HG02610 (cell line): Measurements from ENCODE around the gene CDKN2A.

Experiments
- ATAC-seq: cut with Tn5 transposase; IDR thresholded peaks from one replicate; pipeline ENCODE4 v1.9.1; 2021; ENCODE audit warnings: mild to moderate bottlenecking, moderate library complexity; ENCODE audit not compliant: unreplicated experiment

Gene CDKN2A

DNA sequence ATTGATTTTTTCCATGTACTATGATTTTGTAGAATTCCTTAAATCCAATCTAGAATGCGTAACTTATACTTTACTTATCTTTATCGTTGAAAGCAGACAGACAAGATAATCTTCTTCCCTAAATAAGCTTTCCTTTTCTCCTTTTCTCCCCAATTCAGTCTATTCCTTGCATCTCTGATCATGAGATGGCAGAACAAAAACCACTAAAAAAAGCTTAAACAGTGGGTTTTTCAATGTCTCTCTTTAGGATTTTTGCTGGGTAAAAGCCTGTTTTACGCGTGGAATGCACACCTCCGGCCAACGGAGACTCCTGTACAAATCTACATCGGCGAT is 14.2 kb upstream of the CDKN2A start:
- ATAC-seq: no peak

DNA sequence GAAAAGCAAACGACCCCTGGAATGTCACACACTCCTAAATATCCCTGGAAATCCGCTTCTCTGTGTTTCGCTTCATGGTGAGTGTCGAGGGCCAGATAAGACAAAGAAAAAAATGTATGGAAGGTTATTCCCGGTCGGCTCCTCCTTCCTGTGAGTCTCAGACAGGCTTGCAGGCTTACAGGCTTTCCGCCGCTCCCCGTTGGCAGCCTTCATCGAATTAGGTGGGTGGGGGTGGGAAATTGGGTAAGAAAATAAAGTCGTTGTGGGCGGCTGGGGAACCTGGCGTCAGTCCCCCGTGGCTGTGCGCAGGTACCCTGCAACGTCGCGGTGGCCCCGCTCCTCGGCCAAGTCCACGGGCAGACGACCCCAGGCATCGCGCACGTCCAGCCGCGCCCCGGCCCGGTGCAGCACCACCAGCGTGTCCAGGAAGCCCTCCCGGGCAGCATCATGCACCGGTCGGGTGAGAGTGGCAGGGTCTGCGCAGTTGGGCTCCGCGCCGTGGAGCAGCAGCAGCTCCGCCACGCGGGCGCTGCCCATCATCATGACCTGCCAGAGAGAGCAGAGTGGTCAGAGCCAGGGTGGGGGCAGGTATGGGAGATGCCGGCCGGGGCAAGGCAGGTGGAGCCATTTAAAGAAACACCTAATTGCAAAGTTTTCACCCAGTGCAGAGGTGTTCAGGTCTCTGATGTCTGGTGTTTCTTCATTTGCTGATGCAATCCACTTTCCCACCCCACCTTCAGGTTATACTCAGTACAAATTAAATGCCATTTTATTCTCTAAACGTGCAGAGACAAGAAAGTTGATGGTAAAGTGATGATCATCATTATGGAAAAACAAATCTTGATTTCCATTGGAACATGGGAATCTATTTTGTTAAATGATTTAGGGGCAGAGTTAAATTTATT is 11.8 kb upstream of the CDKN2A start:
- no peak for ATAC-seq

DNA sequence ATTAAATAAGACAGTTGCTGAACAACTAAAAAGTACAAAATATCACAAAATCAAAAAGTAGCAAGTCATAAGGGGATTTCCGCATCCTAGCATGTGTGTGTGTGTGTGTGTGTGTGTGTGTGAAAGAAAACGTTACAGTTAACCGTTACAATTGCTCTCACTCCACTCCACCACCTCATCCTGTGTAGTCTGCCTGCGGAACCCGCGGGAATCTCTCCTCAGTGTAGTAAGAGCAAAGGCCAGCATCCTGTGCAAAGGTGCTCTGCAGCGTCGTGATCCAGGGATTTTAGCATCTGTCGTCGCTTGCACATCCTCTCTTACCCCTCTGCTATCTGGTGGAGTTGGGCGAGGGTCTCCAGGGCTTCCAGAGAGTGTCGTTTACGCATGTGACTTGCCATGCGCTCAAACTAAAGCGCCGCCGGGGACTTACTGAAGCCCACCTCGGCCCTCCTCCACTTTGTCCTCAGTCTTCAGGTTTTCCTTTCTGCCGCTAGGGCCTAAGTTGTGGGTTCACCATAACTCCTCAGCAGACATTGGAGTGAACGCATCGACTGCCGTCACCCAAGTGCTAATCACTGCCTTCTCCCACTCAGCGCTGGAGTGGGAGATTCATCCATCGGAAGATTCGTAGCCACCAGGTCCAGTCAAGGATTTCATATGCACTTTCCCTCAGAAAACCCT is 11.0 kb upstream of the CDKN2A start:
- no peak for ATAC-seq

DNA sequence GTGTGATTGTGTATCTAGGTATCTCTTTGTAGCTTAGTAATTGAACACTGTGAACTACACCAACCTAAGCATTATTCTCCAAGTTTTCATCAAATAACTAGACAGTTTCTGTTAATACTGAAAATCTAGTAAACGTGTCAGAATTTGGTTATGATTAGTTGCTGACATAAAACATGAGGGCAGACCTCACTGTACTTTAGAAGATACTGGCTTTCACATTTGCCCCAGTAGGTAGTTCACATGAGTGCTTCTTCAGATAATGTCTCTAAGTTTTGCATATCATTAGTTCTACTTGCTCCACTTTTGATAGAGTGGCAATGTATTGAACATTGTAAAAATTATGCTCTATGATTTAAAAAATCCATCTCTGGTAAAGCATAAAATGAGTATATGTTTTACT is 7.8 kb upstream of the CDKN2A start:
- ATAC-seq: peak; percentile 53

DNA sequence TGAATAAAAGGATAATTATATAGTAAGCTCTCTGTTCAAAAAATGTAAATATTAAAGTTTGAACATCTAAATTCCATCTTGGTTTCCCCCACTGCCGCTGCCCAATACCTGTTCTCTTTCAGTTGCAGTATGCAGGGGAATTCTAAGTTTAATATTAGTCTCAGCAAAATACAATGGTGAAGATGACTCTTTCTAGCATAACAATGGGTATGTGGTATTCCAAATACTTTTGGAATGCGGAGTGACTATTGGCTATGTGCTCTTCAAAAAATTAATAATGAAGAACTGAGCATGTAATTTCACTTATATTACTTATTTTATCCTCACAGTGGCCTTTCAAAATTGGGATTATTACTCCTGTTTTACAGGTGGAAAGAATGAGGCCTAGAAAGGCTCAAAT is 3.8 kb upstream of the CDKN2A start:
- ATAC-seq: no peak

DNA sequence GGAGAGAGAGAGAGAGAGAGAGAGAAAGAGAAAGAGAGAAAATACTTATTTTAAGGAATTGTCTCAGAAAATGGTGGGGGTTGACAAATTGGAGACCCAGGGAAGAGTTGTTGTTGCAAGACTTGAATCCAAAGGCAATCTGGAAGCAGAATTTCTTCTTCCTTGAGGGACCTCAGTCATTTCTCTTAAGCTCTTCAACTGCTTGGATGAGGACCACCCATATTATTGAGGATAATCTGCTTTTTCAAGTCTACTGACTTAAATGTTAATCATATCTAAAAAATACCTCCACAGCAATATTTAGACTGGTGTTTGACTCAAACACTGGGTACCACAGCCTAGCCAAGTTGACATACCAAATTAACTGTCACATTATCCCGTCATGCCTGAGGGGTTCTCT is 3.3 kb upstream of the CDKN2A start:
- no peak for ATAC-seq

DNA sequence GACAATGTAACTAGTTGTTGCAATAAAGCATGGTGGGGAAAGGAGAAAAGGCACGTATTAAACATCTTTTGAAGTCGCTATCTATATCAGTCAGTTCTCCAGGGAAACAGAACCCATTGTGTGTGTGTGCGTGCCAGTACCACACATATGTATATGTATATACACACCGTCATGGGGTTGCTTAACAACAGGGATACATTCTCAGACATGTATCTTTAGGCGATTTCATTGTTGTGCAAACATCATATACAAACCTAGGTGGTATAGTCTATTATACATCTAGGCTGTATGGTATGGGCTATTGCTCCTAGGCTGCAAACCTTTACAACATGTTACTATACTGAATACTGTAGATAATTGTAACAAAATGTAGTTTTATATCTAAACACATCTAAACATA is 2.7 kb upstream of the CDKN2A start:
- no peak for ATAC-seq

DNA sequence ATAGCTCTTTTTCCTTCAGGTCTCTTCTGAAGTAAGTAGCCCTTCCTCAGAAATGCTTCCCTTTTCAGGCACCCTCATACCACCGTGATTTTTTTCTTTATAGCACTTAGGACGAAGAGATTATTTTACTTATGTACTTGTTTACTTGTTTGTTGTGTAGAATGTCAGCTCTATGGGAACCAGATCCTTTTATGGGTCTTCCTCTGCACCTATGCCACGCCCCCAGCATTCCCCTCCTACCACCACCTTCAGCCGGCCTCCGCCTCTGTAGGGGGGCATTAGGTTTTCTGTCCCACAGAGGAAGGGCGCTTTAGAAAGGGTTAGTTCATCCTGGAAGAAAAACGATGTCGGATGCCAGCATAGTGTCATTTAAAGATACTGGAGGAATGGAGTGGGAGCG is 2.2 kb upstream of the CDKN2A start:
- ATAC-seq: no peak

DNA sequence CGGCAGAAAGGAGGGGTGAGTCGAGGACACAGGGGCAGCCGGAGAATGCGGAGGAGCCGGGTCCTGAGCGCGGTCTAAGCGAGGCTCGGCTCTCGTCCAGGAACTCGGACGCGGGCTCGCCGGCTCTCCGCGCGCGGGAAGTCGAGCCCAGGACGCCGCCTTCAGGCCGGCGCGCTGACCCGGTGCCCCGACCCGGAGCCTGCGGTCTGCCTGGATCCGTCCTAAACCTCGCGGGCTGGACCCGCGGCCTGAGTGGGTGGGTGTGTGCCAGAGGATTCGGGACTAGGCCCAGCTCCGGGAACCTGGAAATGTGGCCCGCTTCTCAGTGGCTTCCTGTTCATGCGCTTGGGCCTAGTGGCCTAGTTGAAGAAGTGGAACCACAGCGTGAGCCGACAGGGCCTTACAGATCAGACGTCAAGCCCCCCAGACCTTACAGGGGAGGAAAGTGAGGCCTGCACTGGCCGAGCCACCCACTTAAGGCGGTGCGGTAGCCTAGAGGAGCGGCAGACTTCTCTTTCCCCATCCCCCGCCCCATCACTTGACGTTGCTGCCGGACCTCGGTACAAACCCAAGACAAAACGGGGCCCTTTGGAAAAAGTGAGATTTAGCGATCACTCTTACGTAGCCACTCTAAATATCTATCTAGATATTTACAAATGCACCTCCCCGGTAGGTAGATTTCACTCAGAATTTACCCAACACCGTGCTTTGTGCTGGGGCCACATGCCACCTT is 1.6 kb upstream of the CDKN2A start:
- no peak for ATAC-seq

DNA sequence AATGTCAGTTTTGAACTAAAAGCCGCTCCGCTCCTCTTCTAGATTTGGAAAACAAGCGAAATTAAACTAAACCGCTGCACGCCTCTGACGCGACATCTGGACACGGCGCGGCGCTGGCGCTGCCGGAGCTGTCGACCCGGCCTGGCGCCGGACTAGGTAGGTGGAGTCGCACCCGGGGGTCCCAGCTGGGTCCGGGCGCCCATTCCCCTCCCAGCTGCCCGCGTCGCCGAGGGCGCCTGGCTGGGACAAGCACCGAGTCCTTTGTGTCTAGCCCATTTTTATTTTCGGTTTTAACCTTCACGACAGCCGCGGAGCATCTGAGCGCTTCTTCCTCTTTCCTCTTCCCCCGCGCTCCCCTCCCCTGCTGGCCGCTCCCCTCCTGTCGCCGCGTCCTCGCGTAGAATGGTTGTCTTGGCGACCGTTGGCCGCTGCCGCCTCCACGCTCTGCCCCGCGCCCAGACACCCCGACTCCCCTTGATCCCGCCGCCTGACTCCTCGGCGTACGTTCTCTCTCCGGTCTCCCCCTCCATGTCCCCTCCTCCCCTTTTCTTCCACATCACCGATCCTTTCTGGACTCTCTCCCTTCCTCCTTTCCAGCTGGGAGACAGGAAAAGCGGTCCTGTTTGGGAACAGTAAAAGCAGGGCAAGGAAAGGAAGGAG is 944 bp upstream of the CDKN2A start:
- peak; percentile 81 for ATAC-seq

DNA sequence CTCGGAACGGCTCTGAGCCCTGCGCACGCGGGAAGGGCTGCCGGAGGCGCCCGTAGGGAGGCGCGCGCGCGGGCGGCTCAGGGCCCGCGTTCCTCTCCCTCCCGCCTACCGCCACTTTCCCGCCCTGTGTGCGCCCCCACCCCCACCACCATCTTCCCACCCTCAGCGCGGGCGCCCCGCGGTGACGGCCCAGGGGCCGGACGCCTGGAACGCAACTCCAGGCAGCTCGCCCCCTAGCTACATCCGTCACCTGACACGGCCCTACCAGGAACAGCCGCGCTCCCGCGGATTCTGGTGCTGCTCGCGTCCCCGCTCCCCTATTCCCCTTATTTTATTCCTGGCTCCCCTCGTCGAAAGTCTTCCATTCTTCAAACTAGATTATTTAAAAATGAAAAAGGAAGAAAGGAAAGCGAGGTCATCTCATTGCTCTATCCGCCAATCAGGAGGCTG is 389 bp upstream of the CDKN2A start, which contains the start of gene CDKN2B-AS1:
TSS of gene CDKN2B-AS1 (plus strand) at position 236 of the 450 bp plus-strand sequence.
- ATAC-seq: peak; percentile 44

DNA sequence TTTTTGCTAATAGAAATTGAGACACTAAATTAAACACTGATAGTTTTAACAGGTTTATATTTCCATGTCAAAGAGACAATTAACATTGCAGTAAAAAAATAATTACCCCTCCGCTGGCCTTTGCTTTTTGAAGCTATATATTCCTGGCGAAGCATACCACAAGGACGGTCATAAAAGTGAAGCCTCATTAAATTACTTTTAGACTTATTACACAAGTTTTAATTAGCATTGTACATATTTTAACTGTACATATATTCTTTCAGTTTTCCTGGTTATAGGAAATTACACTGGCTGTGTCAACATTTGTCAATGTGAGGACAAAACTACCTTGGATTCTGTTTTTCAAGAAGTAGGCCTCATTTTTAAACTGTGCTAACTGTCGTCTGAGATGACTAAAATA is 1.2 kb downstream of the CDKN2A start:
- ATAC-seq: no peak

DNA sequence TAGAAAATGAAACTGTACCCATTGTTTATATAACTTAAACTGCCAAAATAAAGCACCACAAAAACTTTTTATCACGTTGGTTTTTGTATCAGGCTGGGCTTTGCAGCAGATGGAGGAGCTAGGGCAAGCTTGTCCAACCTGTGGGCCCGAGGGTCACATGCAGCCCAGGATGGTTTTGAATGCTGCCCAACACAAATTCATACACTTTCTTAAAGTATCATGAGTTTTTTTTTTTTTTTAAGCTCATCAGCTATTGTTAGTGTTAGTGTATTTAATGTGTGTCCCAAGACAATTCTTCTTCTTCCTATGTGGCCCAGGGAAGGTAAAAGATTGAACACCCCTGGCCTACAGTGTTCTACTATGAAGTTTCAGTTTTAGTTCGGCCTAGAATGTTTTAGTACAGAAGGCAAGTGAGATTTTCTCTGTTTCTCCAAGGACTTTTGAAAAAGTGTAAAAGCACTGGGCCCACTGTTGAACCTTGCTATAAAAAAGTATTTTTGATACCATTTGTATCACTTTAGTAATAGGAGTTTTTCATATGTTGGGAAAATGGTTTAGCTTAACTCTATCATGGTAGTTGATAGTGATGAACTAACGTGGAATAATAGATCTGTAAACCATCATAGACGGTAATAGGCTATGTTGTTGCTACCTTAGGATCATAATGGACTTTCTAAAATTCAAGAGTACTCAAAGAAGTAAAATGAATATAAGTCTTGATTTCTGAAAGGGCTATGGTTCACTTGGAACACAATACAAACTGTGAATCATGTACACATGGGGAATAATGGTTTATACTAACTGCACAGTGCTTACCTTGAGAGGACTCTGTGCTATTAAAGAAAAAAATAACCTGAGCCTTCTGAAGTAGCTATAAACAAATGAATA is 2.9 kb downstream of the CDKN2A start:
- ATAC-seq: no peak

DNA sequence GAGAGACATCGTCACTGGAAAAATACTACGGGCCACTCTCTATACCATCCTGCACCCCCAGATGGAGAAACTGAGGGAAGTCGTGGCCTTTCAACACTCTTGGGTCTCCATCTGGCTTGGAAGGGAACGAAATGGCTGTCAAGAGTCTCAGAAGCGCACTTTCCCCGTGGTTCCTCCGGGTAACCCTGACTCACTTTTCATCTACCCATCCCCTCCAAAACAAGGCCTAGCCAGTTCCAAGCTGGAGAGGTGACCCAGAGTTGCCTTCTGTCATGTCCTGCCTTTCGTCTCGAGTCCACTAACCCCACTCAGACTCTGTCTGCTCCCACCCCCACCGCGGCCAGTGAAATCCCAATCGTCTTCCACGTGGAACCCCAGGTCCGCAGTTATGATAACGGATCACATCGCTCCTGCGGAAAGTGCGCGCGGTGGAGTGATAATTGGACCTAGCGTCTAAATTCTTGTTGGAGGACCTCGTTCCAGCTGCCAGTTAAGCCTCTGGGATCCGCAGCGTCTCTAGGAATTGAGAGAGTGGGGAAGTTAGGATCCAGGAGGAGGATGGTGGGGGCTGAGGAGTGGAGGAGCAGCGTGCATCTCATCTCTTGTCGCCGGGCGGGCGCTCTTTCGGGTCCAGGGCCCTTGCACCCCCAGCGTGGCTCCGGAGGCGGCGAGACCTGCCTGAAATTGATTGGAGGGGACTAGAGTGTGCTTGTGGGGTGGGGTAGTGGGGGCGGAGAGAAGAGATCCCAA is 4.6 kb downstream of the CDKN2A start:
- no peak for ATAC-seq

DNA sequence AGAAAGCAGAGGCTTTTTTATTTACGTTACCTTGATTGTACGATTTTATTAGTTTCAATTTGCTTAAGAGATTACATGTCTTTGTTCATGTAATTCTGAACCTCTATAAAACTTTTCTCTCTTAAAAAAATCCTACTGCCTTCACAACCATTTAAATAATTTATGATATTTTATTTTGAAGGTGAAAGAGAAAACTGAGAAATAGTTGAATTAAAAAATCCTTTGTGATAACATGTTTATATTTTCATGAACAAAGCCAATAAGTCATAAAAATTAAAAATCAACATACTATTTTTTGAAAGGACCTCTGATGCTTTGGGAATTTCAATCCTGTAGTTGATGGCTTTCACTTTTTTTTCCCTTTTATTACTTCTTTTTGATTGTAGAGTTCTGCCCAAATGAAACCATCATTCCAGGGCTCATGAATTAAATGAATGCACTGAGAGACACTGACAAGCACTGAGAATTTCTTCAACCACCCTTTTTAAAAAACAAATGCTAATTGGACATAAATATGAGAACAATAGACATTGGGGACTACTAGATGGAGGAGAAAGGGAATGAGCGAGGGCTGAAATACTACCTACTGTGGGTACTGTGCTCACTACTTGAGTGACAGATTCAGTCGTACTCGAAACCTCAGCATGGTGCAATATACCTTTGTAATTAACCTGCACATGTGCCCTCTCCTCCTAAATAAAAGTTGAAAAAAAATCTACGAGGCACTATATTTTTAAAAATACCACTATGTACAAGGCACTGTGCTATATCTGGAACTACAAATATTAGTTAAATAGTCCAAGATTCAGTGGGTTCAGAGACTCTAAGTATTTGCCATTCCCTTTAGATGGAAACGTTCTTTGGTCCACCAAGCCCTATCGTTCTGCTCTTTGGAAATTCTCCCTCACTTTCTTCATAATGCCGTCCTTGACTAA is 5.9 kb downstream of the CDKN2A start:
- ATAC-seq: no peak

DNA sequence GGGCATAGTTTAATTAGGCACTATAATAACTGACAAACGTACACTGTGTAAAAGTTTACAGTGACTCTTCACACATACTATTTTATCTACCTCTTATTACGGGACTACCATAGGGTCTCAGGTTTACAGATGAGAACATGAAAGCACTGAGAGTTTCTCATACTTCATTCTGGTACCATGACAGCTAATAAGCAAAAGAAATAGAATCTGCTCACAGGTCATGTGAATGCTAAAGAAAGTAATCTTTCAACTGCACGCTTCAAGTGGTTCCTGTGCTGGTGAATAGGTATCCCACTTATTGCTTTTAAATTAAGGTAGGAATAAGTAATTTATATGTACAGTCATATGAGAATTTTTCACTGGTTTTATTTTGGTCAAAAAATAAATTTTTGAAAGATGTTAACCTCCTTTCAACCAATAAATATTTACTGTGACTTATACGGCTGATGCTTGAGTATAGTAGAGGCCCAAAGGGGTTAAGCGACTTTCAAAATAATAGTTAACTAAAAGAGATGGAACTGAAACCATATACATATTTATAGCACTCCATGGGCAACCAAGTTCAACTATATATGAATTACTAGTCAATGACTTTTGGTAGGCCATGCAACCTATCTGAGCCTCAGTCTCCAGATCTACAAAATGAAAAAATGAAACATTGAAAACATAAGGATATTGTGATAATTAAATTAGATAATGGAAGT is 8.1 kb downstream of the CDKN2A start:
- peak; percentile 45 for ATAC-seq

DNA sequence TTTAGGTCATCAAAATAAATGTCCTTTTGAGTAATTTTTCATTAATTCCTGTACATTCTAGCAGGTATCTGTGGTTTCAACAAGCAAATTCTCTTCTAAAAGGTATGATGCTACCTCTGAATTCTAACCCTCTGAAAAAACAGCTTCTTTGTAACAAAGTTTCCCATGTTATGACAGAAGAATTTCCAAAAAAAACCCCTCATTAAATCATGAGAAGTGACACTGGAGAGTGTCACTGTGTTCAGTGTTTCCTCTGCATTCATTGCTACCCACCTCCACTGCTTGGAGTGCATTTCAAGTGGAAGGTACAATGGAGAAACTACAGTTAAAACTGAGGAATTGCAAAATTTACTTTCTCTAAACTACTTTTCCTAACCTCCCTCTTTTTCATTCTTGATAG is 10.1 kb downstream of the CDKN2A start:
- ATAC-seq: no peak

DNA sequence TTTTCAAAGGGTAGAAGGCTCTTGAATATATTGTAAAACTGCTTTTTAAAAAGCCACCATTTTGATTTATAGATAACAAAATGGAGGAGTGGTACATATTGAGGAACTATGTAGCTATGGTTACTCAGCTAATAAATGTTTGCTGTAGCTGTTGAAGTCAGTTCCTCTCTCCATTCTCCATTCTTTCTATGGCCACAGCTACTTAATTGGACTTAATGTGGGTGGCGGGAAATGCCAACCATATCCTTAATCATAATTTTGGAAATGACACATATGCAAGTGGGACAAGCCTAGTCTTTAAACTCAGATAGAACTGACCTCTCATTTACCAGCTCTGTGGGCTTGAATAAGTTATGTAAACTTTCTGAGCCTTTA is 10.6 kb downstream of the CDKN2A start:
- ATAC-seq: no peak
